Transverse colon (tissue), 3 donors: ENCODE measurements around the gene EIF3F.

Experiments
- CTCF ChIP-seq, 5 experiments: fragments of 200-600 bp in 3 of 5; fragments of 450-650 bp in 2 of 5; sonication (generic) in 3 of 5; IDR thresholded peaks; 1 replicate in 2 of 5; 2 replicates in 3 of 5; pipeline ENCODE4 v1.5.1; 2016 to 2017; ENCODE audit warnings: antibody characterized with exemption in 5 of 5, inconsistent platforms in 3 of 5, mild to moderate bottlenecking in 2 of 5, moderate library complexity in 1 of 5
- POLR2A ChIP-seq: fragments of 450-650 bp; IDR thresholded peaks from one replicate; pipeline ENCODE4 v1.6.1; 2016; ENCODE audit warnings: antibody characterized with exemption, mild to moderate bottlenecking, moderate library complexity

GRCh38 chr11:8045839-8046238 lies 58.7 kb downstream of the EIF3F start:
- no peak for TF ChIP-seq CTCF (IDR thresholded peaks at IDR 0.05)
- no peak for TF ChIP-seq POLR2A
